NB4 (cell line): ENCODE data around the gene MTHFS.

Experiments used
- DNase-seq: peaks from one replicate; pipeline ENCODE4 v3.0.0; 2010; ENCODE audit warnings: low read depth
- H3K4me3 ChIP-seq: one replicate; pipeline ENCODE4 v1.5.1; 2011; ENCODE audit warnings: mild to moderate bottlenecking, low read depth, low read length, moderate library complexity
- MYC ChIP-seq: IDR thresholded peaks from 2 replicates; pipeline ENCODE4 v1.6.1; 2011; ENCODE audit warnings: low read depth, low read length
- POLR2A ChIP-seq: IDR thresholded peaks from 2 replicates; pipeline ENCODE4 v1.6.1; 2011; ENCODE audit warnings: mild to moderate bottlenecking; ENCODE audit not compliant: insufficient read length; ENCODE audit errors: extremely low read depth
- TF ChIP-seq, protein P1 (sequence below): IDR thresholded peaks from one replicate; pipeline ENCODE4 v1.5.1; 2012; ENCODE audit warnings: low read depth, low read length
- TF ChIP-seq, protein P2 (sequence below): IDR thresholded peaks from 2 replicates; pipeline ENCODE4 v1.6.1; 2011; ENCODE audit warnings: low read depth, low read length

The MTHFS gene

DNA sequence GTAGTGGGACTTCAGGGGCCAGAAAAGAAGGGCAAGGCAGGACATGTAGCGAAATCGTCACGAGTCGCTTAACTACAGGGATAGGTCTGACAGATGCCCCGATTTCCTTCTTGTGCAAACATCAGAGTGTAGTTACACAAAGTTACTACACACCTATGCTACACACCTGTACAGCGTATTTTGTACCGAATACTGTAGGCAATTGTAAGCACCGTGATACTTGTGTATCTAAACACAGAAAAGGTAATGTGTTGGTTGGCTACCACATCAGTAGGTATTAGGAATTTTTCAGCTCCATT, 515 bp upstream of the MTHFS start:
- H3K4me3 ChIP-seq: peak overlapping the region; percentile 92
- DNase-seq: no peak
- TF ChIP-seq, protein P1, sequence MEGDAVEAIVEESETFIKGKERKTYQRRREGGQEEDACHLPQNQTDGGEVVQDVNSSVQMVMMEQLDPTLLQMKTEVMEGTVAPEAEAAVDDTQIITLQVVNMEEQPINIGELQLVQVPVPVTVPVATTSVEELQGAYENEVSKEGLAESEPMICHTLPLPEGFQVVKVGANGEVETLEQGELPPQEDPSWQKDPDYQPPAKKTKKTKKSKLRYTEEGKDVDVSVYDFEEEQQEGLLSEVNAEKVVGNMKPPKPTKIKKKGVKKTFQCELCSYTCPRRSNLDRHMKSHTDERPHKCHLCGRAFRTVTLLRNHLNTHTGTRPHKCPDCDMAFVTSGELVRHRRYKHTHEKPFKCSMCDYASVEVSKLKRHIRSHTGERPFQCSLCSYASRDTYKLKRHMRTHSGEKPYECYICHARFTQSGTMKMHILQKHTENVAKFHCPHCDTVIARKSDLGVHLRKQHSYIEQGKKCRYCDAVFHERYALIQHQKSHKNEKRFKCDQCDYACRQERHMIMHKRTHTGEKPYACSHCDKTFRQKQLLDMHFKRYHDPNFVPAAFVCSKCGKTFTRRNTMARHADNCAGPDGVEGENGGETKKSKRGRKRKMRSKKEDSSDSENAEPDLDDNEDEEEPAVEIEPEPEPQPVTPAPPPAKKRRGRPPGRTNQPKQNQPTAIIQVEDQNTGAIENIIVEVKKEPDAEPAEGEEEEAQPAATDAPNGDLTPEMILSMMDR: no peak
- no peak for TF ChIP-seq POLR2A
- TF ChIP-seq MYC: no peak
- TF ChIP-seq, protein P2, sequence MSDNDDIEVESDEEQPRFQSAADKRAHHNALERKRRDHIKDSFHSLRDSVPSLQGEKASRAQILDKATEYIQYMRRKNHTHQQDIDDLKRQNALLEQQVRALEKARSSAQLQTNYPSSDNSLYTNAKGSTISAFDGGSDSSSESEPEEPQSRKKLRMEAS: no peak

DNA sequence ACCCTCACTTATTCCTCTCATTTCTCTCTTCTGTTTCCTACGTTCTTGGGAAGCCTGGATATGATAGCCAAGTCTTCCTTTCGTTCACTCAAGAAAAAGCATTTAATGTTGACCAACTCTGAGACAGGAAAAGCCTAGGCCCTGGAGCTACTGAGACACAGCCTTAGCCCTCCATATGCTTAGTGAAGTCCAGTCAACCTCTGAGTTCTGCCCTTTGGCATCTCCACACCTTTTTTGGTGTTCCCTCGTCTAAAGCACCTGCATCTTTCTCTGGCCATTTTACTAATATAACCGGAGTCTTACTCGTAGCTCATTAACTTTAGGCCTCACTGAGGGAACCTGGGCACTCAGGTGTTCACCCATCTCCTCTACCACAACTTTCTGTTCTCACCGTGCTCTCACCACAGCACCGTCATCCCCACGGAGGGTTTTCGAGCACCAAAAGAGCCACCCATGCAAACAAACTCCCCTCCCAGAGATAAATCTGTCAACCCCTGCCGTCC, 632 bp downstream of the MTHFS start:
- peak; percentile 32 for DNase-seq
- peak overlapping the region; percentile 92 for H3K4me3 ChIP-seq
- TF ChIP-seq, protein P2: no peak
- TF ChIP-seq MYC: no peak
- TF ChIP-seq, protein P1: no peak
- no peak for TF ChIP-seq POLR2A

DNA sequence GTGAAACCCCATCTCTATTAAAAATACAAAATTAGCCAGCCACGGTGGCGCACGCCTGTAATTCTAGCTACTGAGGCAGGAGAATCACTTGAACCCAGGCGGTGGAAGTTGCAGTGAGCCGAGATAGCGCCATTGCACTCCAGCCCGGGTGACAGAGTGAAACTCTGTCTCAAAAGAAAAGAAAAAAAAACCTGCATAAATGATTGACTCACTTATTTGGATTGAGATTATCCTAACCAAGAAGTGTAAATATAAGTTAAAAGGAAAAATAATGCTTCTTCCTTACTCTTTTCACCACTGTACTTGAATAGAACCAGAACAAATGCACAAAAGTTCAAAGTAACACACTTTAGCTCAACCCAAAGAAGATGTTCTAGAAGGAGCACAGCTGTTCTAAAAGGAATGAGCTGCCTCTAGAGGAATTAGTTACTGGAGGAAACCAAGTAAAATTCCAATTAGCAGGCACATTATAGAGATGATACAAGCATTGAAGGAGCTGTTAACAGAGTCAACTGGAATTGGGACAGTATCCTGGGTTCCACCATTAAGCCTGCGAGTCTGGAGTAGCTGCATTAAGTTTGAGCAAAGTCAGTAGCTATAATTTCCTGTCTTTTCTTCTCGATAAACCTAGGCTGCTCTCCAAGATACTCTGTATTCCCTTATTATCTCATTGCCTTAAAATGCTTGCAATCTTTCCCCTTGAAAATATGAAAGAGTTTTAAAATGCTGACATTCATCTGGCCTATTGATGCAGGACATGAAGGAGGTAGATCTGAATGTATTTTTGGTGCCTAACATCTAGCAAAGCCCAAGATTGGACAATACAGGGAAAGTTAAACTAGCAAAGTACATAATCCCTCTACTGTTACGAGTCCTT, 9.5 kb downstream of the MTHFS start:
- no peak overlapping the region for H3K4me3 ChIP-seq
- no peak for DNase-seq
- TF ChIP-seq, protein P1: no peak
- TF ChIP-seq POLR2A (no peak), MYC (no peak)
- TF ChIP-seq, protein P2: no peak

DNA sequence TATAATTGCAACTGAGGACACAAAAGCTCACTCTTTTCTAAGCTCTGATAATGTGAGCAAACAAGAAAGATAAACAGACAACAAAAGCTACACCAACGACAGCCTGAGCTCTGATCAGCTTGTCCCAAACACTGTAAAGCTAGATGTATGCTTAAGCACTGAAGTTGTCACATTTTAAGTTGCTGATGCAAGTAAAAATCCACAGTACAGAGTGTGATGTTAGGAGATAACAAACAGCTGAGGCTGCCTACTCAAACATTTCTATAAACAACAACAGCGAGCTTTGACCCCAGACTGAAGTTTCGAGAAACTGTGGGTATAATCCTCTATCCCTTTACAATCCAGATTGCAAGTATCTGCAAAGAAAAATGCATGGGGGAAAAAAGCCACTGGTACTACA, 10.7 kb downstream of the MTHFS start:
- TF ChIP-seq MYC: no peak
- TF ChIP-seq, protein P1: no peak
- no peak for TF ChIP-seq POLR2A
- TF ChIP-seq, protein P2: no peak
- no peak overlapping the region for H3K4me3 ChIP-seq
- no peak for DNase-seq

DNA sequence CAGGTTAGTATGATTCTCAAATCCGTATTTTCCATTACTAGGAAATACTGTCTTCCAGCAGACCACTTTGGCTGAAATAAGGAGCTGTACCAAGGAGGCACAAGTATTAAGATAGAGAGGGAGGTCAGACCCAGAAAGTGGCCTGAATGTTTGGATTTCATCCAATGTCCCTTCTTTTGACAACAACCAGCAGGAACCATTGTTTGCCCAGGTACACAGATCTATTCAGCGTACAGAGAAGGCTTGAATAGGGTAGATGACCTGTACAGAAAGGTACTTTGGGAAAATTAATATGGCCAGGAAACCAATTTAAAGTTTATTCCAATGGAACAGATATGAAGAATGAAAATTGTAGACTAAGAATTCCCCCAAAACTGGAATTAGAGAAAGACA, 12.6 kb downstream of the MTHFS start:
- H3K4me3 ChIP-seq: no peak overlapping the region
- TF ChIP-seq MYC: no peak
- no peak for TF ChIP-seq POLR2A
- TF ChIP-seq, protein P2: no peak
- TF ChIP-seq, protein P1: no peak
- DNase-seq: no peak
